Measurements from ENCODE around the gene RECQL. TPM values are rescaled to one million over a fixed set of nuclear protein-coding genes. Genes with fewer than 3 reads are reported as not detected.

Gene RECQL
- total and polyA plus RNA-seq, 2 of the 8 experiments (the other 6 are each of a cell fraction or from before 2014, with no cell fraction given), result 8.1 to 40.3 TPM

DNA sequence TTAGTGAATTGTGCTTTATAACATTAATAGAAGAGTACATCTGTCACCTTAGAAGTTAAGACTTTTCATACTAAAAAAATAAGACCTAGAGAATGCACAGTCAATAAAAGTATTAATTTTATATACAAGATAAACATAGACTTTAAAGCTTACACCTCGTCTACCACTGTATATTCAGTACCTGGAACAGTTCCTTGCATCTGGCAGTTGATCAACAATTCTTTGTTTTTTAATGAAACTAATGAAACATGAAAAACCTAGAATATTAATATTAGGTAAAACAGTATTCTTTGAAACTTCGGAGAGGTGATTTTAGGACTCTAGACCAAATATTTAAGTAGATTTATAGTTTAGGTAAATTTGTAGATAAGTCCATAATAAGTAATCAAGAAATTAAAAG lies 4.5 kb upstream of the RECQL start:
- Histone ChIP-seq H3K18ac (ENCODE audit: extremely low read depth, low read length) (no peak overlapping the region), H3K9ac (replicated peaks in 1 of 4; ENCODE audit: extremely low read depth in 1 of 4, low read depth in 3 of 4, low read length in 3 of 4) (no peak overlapping the region), H2BK15ac (ENCODE audit: low read length) (no peak overlapping the region), H4K20me1 (replicated peaks in 1 of 2; ENCODE audit: control insufficient read depth in 1 of 2, insufficient read depth in 2 of 2, low read length in 2 of 2) (peaks cover 0 to 2% of the 10 kb centered on the region in 2 experiments), H3K4me2 (ENCODE audit: insufficient read depth in 1 of 2, low read depth in 2 of 2, low read length in 2 of 2) (no peak overlapping the region), H3K23ac (ENCODE audit: insufficient read length) (no peak overlapping the region), H3K9me3 (ENCODE audit: insufficient read depth in 2 of 2, low read depth in 1 of 2, low read length in 1 of 2) (no peaks in the 10 kb centered on the region), H2BK20ac (ENCODE audit: low read length) (no peak overlapping the region), H3K27ac (ENCODE audit: low read depth, low read length) (no peak overlapping the region), H4K5ac (ENCODE audit: insufficient read length, low read depth, low read length) (no peak overlapping the region), H4K91ac (replicated peaks; ENCODE audit: insufficient read length, low read length) (no peak overlapping the region), H2BK5ac (ENCODE audit: low read depth, low read length) (no peak overlapping the region), H3K36me3 (ENCODE audit: control insufficient read depth in 2 of 4, insufficient read depth in 4 of 4, low read length in 3 of 4) (peaks cover 0 to 13% (median 5%) of the 10 kb centered on the region in 4 experiments; a peak in 2 of 8 replicates), H2AK5ac (ENCODE audit: low read depth, low read length) (no peak overlapping the region), H3K79me2 (ENCODE audit: control insufficient read depth in 1 of 2, insufficient read depth in 2 of 2, low read length in 2 of 2) (peaks cover 9 to 52% of the 10 kb centered on the region in 2 experiments; a peak in 3 of 4 replicates), H2AFZ (ENCODE audit: low read length) (no peak overlapping the region), H3K14ac (ENCODE audit: insufficient read length) (no peak overlapping the region), H3K4me3 (ENCODE audit: extremely low read depth in 1 of 4, insufficient read depth in 2 of 4, low read depth in 3 of 4, low read length in 4 of 4) (no peak overlapping the region), H3K4ac (replicated peaks; ENCODE audit: insufficient read length, low read depth, low read length) (no peak overlapping the region), H3K56ac (replicated peaks; ENCODE audit: insufficient read length, low read depth, low read length) (no peak overlapping the region), H2BK120ac (replicated peaks; ENCODE audit: low read depth, low read length) (no peak overlapping the region), H3K23me2 (ENCODE audit: low read depth, low read length) (peaks cover 4% of the 10 kb centered on the region; the same call in 1 of the 2 replicates), H3K4me1 (replicated peaks in 1 of 4; ENCODE audit: control insufficient read depth in 3 of 4, insufficient read depth in 4 of 4, low read length in 3 of 4) (no peaks in the 10 kb centered on the region), H3K79me1 (ENCODE audit: low read depth, low read length) (peaks cover 4% of the 10 kb centered on the region; the same call in 1 of the 2 replicates), H3K27me3 (replicated peaks in 1 of 4; ENCODE audit: control insufficient read depth in 3 of 4, extremely low read depth in 1 of 4, insufficient read depth in 3 of 4, low read length in 3 of 4) (no peaks in the 10 kb centered on the region), H2BK12ac (ENCODE audit: low read depth, low read length) (no peak overlapping the region), H4K8ac (ENCODE audit: extremely low read depth, insufficient read depth, low read length) (no peak overlapping the region)
- CTCF ChIA-PET (ENCODE audit: partially characterized antibody), result interaction anchor here (1.1 kb wide), 1 partner anchor 105 kb away, joined by 3 read pairs; no protein-coding TSS in a partner anchor
- POLR2A ChIA-PET (ENCODE audit: partially characterized antibody), result no interaction called here
- TF ChIP-seq EP300 (IDR thresholded peaks at IDR 0.05; ENCODE audit: borderline replicate concordance in 1 of 2, low read depth in 2 of 2, low read length in 2 of 2) (no peak), SUZ12 (IDR thresholded peaks at IDR 0.05; ENCODE audit: low read length) (no peak), KDM1A (IDR thresholded peaks at IDR 0.05; ENCODE audit: borderline replicate concordance, low read length) (no peak), SIX5 (IDR thresholded peaks at IDR 0.05; ENCODE audit: low read depth, low read length) (no peak), FOSL1 (IDR thresholded peaks at IDR 0.05; ENCODE audit: insufficient read depth, low read depth, low read length) (no peak), RFX5 (IDR thresholded peaks at IDR 0.05; ENCODE audit: borderline replicate concordance, low read depth, low read length) (no peak), BACH1 (IDR thresholded peaks at IDR 0.05; ENCODE audit: low read length) (no peak), NRF1 (IDR thresholded peaks at IDR 0.05; ENCODE audit: low read depth, low read length) (no peak)
- FAIRE-seq (no peak), DNase-seq (ENCODE audit: low read depth in 1 of 2, low spot score in 2 of 2) (no peak)
- 75% methylated on average over 2 of the region's 2 CpGs; no CpG with 5 or more reads in 1 of the 2 experiments for WGBS, 2 experiments (ENCODE audit: extremely low coverage in 1 of 2, insufficient coverage in 1 of 2, insufficient read length in 1 of 2, insufficient replicate concordance in 2 of 2, low coverage in 1 of 2, low lambda C conversion rate in 2 of 2, missing lambda C conversion rate in 1 of 2)

All from H1 (cell line).